Measurements from ENCODE around the gene YWHAH. TPM values are rescaled to one million over a fixed set of nuclear protein-coding genes. Genes with fewer than 3 reads are reported as not detected.
A peak's percentile ranks its signal among the peaks of the same experiment; 100 is the strongest.

The YWHAH gene
- total RNA-seq, 2 donors from 2014 or later, result 47.9 to 92.0 TPM

- no peak overlapping the region for H3K4me3 ChIP-seq
- H3K27ac ChIP-seq, result peak overlapping the region; percentile 70 to 73
- H3K4me1 ChIP-seq, result peaks cover 0 to 59% of the 10 kb centered on the region in 2 donors
- H3K36me3 ChIP-seq, result peaks cover 22% of the 10 kb centered on the region
- TF ChIP-seq CTCF (IDR thresholded peaks at IDR 0.05), result no peak
- DNase-seq (ENCODE audit: low spot score), result no peak
- no peaks in the 10 kb centered on the region for H3K27me3 ChIP-seq
- H3K9me3 ChIP-seq, result no peaks in the 10 kb centered on the region
Observed at GRCh38 chr22:31952094-31952401, 7.7 kb downstream of the YWHAH start.

- H3K36me3 ChIP-seq, result peaks cover 26% of the 10 kb centered on the region
- peaks cover 0 to 58% of the 10 kb centered on the region in 2 donors for H3K4me1 ChIP-seq
- H3K27me3 ChIP-seq, result no peaks in the 10 kb centered on the region
- TF ChIP-seq CTCF (IDR thresholded peaks at IDR 0.05), result no peak
- H3K9me3 ChIP-seq, result no peaks in the 10 kb centered on the region
- H3K27ac ChIP-seq, result peak overlapping the region; percentile 70 to 73
- no peak for DNase-seq (ENCODE audit: low spot score)
- H3K4me3 ChIP-seq, result no peak overlapping the region
Observed at GRCh38 chr22:31952472-31952871, 8.1 kb downstream of the YWHAH start.

- no peak for DNase-seq (ENCODE audit: low spot score)
- H3K36me3 ChIP-seq, result peaks cover 26% of the 10 kb centered on the region
- no peak overlapping the region for H3K4me3 ChIP-seq
- no peaks in the 10 kb centered on the region for H3K9me3 ChIP-seq
- no peaks in the 10 kb centered on the region for H3K27me3 ChIP-seq
- TF ChIP-seq CTCF (IDR thresholded peaks at IDR 0.05), result no peak
- peaks cover 0 to 58% of the 10 kb centered on the region in 2 donors for H3K4me1 ChIP-seq
- peak overlapping the region; percentile 70 to 73 for H3K27ac ChIP-seq
Observed at GRCh38 chr22:31953261-31953660, 8.9 kb downstream of the YWHAH start.

- no peak overlapping the region for H3K4me3 ChIP-seq
- H3K27me3 ChIP-seq, result no peaks in the 10 kb centered on the region
- peak overlapping the region; percentile 70 to 73 for H3K27ac ChIP-seq
- peaks cover 0 to 52% of the 10 kb centered on the region in 2 donors for H3K4me1 ChIP-seq
- TF ChIP-seq CTCF (IDR thresholded peaks at IDR 0.05), result no peak
- peaks cover 27% of the 10 kb centered on the region for H3K36me3 ChIP-seq
- no peaks in the 10 kb centered on the region for H3K9me3 ChIP-seq
- DNase-seq (ENCODE audit: low spot score), result peak; percentile 73
Observed at GRCh38 chr22:31954535-31955523, 10.5 kb downstream of the YWHAH start.

- H3K4me3 ChIP-seq, result no peak overlapping the region
Observed at GRCh38 chr22:31956360-31956759, 12.0 kb downstream of the YWHAH start.

More at GRCh38 chr22:31956360-31956759, 12.0 kb downstream of the YWHAH start:
- Histone ChIP-seq H3K27me3 (no peaks in the 10 kb centered on the region), H3K27ac (no peak overlapping the region), H3K9me3 (no peaks in the 10 kb centered on the region), H3K36me3 (peaks cover 27% of the 10 kb centered on the region), H3K4me1 (peaks cover 0 to 38% of the 10 kb centered on the region in 2 donors)
- no peak for DNase-seq (ENCODE audit: low spot score)
- TF ChIP-seq CTCF (IDR thresholded peaks at IDR 0.05), result no peak
